GM23338 (cell line): ENCODE results near the gene AOPEP. TPM values are rescaled to one million over a fixed set of nuclear protein-coding genes. Genes with fewer than 3 reads are reported as not detected.

Source experiments
- ATAC-seq: fragments of 200-7000 bp; cut with Tn5 transposase; 3 replicates; pipeline ENCODE4 v1.9.1; 2020
- DNase-seq: peaks from one replicate; pipeline ENCODE4 v3.0.0-alpha.2; 2015; ENCODE audit warnings: low spot score
- H2AFZ ChIP-seq: fragments of 200-600 bp; sonication (generic); 2 replicates; pipeline ENCODE4 v1.8.0; 2016; ENCODE audit warnings: antibody characterized with exemption, mild to moderate bottlenecking, moderate library complexity
- H3F3A ChIP-seq: fragments of 200-600 bp; sonication (generic); replicated peaks from 2 replicates; pipeline ENCODE4 v1.8.0; 2017; ENCODE audit warnings: antibody characterized with exemption, mixed run types, low read depth
- H3K27ac ChIP-seq: fragments of 200-600 bp; sonication (generic); 2 replicates; pipeline ENCODE4 v1.6.1; 2016; ENCODE audit warnings: low read depth
- H3K27me3 ChIP-seq: fragments of 200-600 bp; sonication (generic); 2 replicates; pipeline ENCODE4 v1.8.0; 2016; ENCODE audit warnings: mild to moderate bottlenecking, mixed run types, moderate library complexity; ENCODE audit not compliant: insufficient read depth
- H3K36me3 ChIP-seq: fragments of 200-600 bp; sonication (generic); 2 replicates; pipeline ENCODE4 v1.8.0; 2016; ENCODE audit warnings: mild to moderate bottlenecking; ENCODE audit not compliant: insufficient read depth
- H3K4me1 ChIP-seq: fragments of 200-600 bp; sonication (generic); 2 replicates; pipeline ENCODE4 v1.8.0; 2016; ENCODE audit warnings: mild to moderate bottlenecking, moderate library complexity; ENCODE audit not compliant: insufficient read depth
- H3K4me2 ChIP-seq: fragments of 200-600 bp; sonication (generic); 2 replicates; pipeline ENCODE4 v1.7.1; 2017; ENCODE audit warnings: mixed run types
- H3K4me3 ChIP-seq: fragments of 200-600 bp; sonication (generic); 2 replicates; pipeline ENCODE4 v1.6.1; 2016; ENCODE audit warnings: mixed run types
- H3K79me2 ChIP-seq: fragments of 200-600 bp; sonication (generic); replicated peaks from 2 replicates; pipeline ENCODE4 v1.8.0; 2017; ENCODE audit warnings: mild to moderate bottlenecking; ENCODE audit not compliant: insufficient read depth
- H3K9me2 ChIP-seq: fragments of 200-600 bp; sonication (generic); 2 replicates; pipeline ENCODE4 v1.8.0; 2017; ENCODE audit not compliant: insufficient read depth
- H4K20me1 ChIP-seq: fragments of 200-600 bp; sonication (generic); replicated peaks from 2 replicates; pipeline ENCODE4 v1.8.0; 2017; ENCODE audit warnings: mild to moderate bottlenecking; ENCODE audit not compliant: insufficient read depth
- H3K27ac Mint-ChIP-seq: 2 replicates; pipeline ENCODE4 v1.8.0; 2020; ENCODE audit warnings: inconsistent platforms, mild to moderate bottlenecking, moderate library complexity, mixed read lengths
- H3K27me3 Mint-ChIP-seq: 3 replicates; pipeline ENCODE4 v1.8.0; 2022; ENCODE audit warnings: low read depth, mild to moderate bottlenecking, moderate library complexity, mixed read lengths, inconsistent platforms; ENCODE audit not compliant: insufficient read depth, poor library complexity
- H3K36me3 Mint-ChIP-seq: 3 replicates; pipeline ENCODE4 v1.8.0; 2021; ENCODE audit warnings: low read depth, mild to moderate bottlenecking, inconsistent platforms, moderate library complexity, mixed read lengths
- H3K4me1 Mint-ChIP-seq: 3 replicates; pipeline ENCODE4 v1.8.0; 2020; ENCODE audit warnings: mild to moderate bottlenecking, inconsistent platforms, mixed read lengths
- H3K4me3 Mint-ChIP-seq: 3 replicates; pipeline ENCODE4 v1.8.0; 2021; ENCODE audit warnings: moderate library complexity, mild to moderate bottlenecking, inconsistent platforms, mixed read lengths
- H3K9me3 Mint-ChIP-seq: 3 replicates; pipeline ENCODE4 v1.8.0; 2020; ENCODE audit warnings: moderate library complexity, mild to moderate bottlenecking, inconsistent platforms, mixed read lengths
- CREB1 ChIP-seq: fragments of 250-450 bp; sonication (Bioruptor Pico); IDR thresholded peaks from 2 replicates; pipeline ENCODE4 v1.5.0; 2020; ENCODE audit warnings: low read depth, mild to moderate bottlenecking, moderate library complexity
- CTCF ChIP-seq, 2 experiments: fragments of 200-600 bp in 1 of 2; sonication (generic) in 1 of 2; conservative IDR thresholded peaks; 2 replicates each; pipeline versions ENCODE4 v1.5.1 to v1.6.1; 2016 to 2017; ENCODE audit warnings: antibody characterized with exemption in 2 of 2, low read depth in 2 of 2, mild to moderate bottlenecking in 2 of 2, moderate library complexity in 1 of 2
- ETS1 ChIP-seq: IDR thresholded peaks from 2 replicates; pipeline ENCODE4 v1.6.1; 2016; ENCODE audit warnings: antibody characterized with exemption
- EZH2 ChIP-seq: fragments of 200-600 bp; sonication (generic); IDR thresholded peaks from one replicate; pipeline ENCODE4 v1.8.0; 2017; ENCODE audit warnings: antibody characterized with exemption, mild to moderate bottlenecking, low read depth; ENCODE audit not compliant: unreplicated experiment
- JUNB ChIP-seq: IDR thresholded peaks from one replicate; pipeline ENCODE4 v1.6.1; 2016; ENCODE audit warnings: antibody characterized with exemption; ENCODE audit not compliant: unreplicated experiment
- NANOG ChIP-seq: IDR thresholded peaks from 2 replicates; pipeline ENCODE4 v1.6.1; 2016; ENCODE audit warnings: antibody characterized with exemption, borderline replicate concordance
- STAT1 ChIP-seq: IDR thresholded peaks from one replicate; pipeline ENCODE4 v1.6.1; 2016; ENCODE audit warnings: antibody characterized with exemption; ENCODE audit not compliant: unreplicated experiment
- ZNF331 ChIP-seq: fragments of 250-450 bp; sonication (Bioruptor Pico); IDR thresholded peaks from 2 replicates; pipeline ENCODE4 v1.5.0; 2020; ENCODE audit warnings: low read depth, mild to moderate bottlenecking, moderate library complexity
- ZNF462 ChIP-seq: fragments of 250-450 bp; sonication (Bioruptor Pico); IDR thresholded peaks from 2 replicates; pipeline ENCODE4 v1.5.0; 2020; ENCODE audit warnings: mild to moderate bottlenecking, moderate library complexity
- polyA plus RNA-seq: library from polyadenylated mRNA; unstranded; fragments of >200 nt; fragmentation: Nextera tagmentation; extraction: Ambion mirVana; gene quantifications from 2 replicates; pipeline ENCODE4 v1.2.1, GENCODE V29; 2016
- total RNA-seq: library from RNA; depleted of rRNA; stranded (reverse); fragments of >200 nt; shearing (Covaris generic); gene quantifications from 2 replicates; pipeline ENCODE4 v1.2.3, GENCODE V29; 2014

AOPEP gene
- total and polyA plus RNA-seq, 2 experiments from 2014 or later = 7.0 to 16.5 TPM

- Mint-ChIP-seq H3K4me1 (peaks cover 10% of the 10 kb centered on the region; the same call in 2 of the 3 replicates), H3K27me3 (peaks cover 2% of the 10 kb centered on the region), H3K27ac (no peak overlapping the region), H3K9me3 (no peaks in the 10 kb centered on the region), H3K4me3 (no peak overlapping the region), H3K36me3 (no peaks in the 10 kb centered on the region)
- ATAC-seq (no peak), DNase-seq (no peak)
- no peaks in the 10 kb centered on the region for H3K27me3 ChIP-seq
- TF ChIP-seq STAT1 (no peak), EZH2 (no peak), ZNF462 (CRISPR knock-in tag) (no peak), CTCF (conservative IDR thresholded peaks at IDR 0.05; ENCODE audit: low read depth in 2 of 2) (no peak), JUNB (no peak), NANOG (no peak), CREB1 (CRISPR knock-in tag) (no peak), ETS1 (no peak), ZNF331 (CRISPR knock-in tag) (no peak)
- H2AFZ ChIP-seq = no peak overlapping the region
- H3K4me3 ChIP-seq = no peak overlapping the region
- H3K36me3 ChIP-seq = no peaks in the 10 kb centered on the region
- H3K9me2 ChIP-seq = no peaks in the 10 kb centered on the region
- no peaks in the 10 kb centered on the region for H3K4me1 ChIP-seq
- H4K20me1 ChIP-seq = no peaks in the 10 kb centered on the region
- H3K4me2 ChIP-seq = no peak overlapping the region
- H3K79me2 ChIP-seq = no peaks in the 10 kb centered on the region
- no peaks in the 10 kb centered on the region for H3F3A ChIP-seq
- H3K27ac ChIP-seq = no peak overlapping the region
Measured at GRCh38 chr9:95030344-95030743, 303.8 kb downstream of the AOPEP start.
